Upper lobe of left lung (tissue), 6 donors: ENCODE results near the gene TAS1R2. TPM values are rescaled to one million over a fixed set of nuclear protein-coding genes. Genes with fewer than 3 reads are reported as not detected.

ENCODE experiments used
- ATAC-seq, 2 donors: fragments of 200-7000 bp; cut with Tn5 transposase; one replicate each; pipeline ENCODE4 v1.9.1; 2022; ENCODE audit warnings: mild to moderate bottlenecking in 2 of 2, moderate library complexity in 2 of 2; ENCODE audit not compliant: low FRiP score in 2 of 2
- DNase-seq, 2 donors: peaks; one replicate each; pipeline ENCODE4 v3.0.0-alpha.2; 2019 to 2020
- H3K27ac ChIP-seq, 4 donors: fragments of 200-600 bp; sonication (generic); one replicate each; pipeline ENCODE4 v1.5.1; 2016 to 2019
- H3K27me3 ChIP-seq, 4 donors: fragments of 200-600 bp; sonication (generic); one replicate each; pipeline ENCODE4 v1.5.1; 2017 to 2019
- H3K36me3 ChIP-seq, 4 donors: fragments of 200-600 bp; sonication (generic); one replicate each; pipeline ENCODE4 v1.5.1; 2016 to 2019
- H3K4me1 ChIP-seq, 4 donors: fragments of 200-600 bp; sonication (generic); one replicate each; pipeline ENCODE4 v1.5.1; 2018 to 2019
- H3K4me3 ChIP-seq, 4 donors: fragments of 200-600 bp; sonication (generic); one replicate each; pipeline ENCODE4 v1.5.1; 2017 to 2019; ENCODE audit warnings: mild to moderate bottlenecking in 2 of 4, moderate library complexity in 1 of 4
- H3K9me3 ChIP-seq, 4 donors: fragments of 200-600 bp; sonication (generic); one replicate each; pipeline ENCODE4 v1.5.1; 2018 to 2019
- EP300 ChIP-seq, 4 donors: sonication (generic); formaldehyde crosslinking; IDR thresholded peaks; one replicate each; pipeline ENCODE4 v1.5.1; 2017; ENCODE audit warnings: antibody characterized with exemption in 4 of 4, control low read depth in 2 of 4
- POLR2A ChIP-seq, 4 donors: fragments of 450-650 bp; IDR thresholded peaks; one replicate each; pipeline ENCODE4 v1.5.1; 2016 to 2017; ENCODE audit warnings: antibody characterized with exemption in 4 of 4, mild to moderate bottlenecking in 2 of 4
- POLR2AphosphoS5 ChIP-seq, 2 donors: sonication (generic); formaldehyde crosslinking; IDR thresholded peaks; one replicate each; pipeline ENCODE4 v1.5.1; 2017; ENCODE audit warnings: antibody characterized with exemption in 2 of 2
- WGBS, 2 donors: methylation state at CpG; one replicate each; pipeline ENCODE4 v1.1.5; 2017 to 2018; 5-methylcytosine and 5-hydroxymethylcytosine counted together
- total RNA-seq, 6 donors: library from RNA; depleted of rRNA in 4 of 6; stranded (reverse); fragments of >200 nt in 4 of 6; gene quantifications; one replicate each; pipeline versions ENCODE4 v1.1.0 to v1.2.1, GENCODE V29; 2016 to 2021
- TF ChIP-seq, protein P1 (sequence below), 6 experiments: fragments of 450-650 bp in 4 of 6; fragments of 200-600 bp in 2 of 6; sonication (generic) in 2 of 6; IDR thresholded peaks; one replicate each; pipeline ENCODE4 v1.5.1; 2016 to 2019; ENCODE audit warnings: antibody characterized with exemption in 6 of 6
- donor health status: DM: no; HTN: no; CAD: no; lungs with moderate emphysema.
- donor health status: DM: no; HTN: yes; CAD: no; lungs with severe emphysema.

Gene TAS1R2
- total RNA-seq, 6 donors from 2014 or later: not detected

DNA sequence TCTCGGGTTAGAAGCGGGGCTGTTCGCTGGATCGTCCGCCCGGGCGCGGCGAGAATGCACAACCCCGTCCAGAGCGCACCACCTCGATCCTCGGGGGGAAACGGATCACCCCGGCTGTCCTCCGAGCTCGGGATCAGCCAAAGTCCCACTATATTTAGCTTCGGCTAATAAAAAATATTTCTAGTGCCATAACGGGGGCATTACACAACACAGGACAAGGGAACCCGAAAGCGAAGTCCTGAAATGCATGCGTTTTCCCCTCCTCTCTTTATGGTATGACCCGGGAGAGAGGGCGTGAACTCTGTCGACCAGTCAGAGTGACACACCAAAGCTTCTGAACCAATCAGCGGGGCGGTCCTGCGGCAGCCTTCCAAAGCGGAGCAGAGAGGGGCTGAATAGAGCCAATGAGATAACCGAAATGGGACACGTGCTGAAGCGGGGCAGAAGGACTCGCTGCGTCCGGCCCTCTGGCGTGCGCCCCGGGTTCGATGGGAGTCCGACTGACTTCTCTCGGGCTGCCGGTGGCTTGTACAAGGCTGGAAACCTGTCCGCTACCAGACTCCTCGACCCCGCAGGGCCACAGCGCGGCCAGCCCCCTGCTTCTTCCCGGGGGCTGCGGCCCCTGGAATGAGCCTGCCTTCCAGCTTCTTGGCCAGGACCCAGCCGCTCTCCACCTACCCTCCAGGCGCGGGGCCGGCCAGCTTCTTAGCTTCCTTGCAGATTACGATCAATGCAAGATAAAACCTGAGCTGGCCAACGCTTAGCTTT is 43.2 kb upstream of the TAS1R2 start, which contains the start of gene ALDH4A1:
Gene ALDH4A1, minus strand, starts transcription at position 33 of the 768 bp plus-strand sequence. Its CDS starts 32 bp downstream, at position 1.
- TF ChIP-seq, protein P1, sequence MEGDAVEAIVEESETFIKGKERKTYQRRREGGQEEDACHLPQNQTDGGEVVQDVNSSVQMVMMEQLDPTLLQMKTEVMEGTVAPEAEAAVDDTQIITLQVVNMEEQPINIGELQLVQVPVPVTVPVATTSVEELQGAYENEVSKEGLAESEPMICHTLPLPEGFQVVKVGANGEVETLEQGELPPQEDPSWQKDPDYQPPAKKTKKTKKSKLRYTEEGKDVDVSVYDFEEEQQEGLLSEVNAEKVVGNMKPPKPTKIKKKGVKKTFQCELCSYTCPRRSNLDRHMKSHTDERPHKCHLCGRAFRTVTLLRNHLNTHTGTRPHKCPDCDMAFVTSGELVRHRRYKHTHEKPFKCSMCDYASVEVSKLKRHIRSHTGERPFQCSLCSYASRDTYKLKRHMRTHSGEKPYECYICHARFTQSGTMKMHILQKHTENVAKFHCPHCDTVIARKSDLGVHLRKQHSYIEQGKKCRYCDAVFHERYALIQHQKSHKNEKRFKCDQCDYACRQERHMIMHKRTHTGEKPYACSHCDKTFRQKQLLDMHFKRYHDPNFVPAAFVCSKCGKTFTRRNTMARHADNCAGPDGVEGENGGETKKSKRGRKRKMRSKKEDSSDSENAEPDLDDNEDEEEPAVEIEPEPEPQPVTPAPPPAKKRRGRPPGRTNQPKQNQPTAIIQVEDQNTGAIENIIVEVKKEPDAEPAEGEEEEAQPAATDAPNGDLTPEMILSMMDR (IDR thresholded peaks at IDR 0.05): peak in 1 of 6 experiments; percentile 10
- no peak for TF ChIP-seq EP300 (IDR thresholded peaks at IDR 0.05)
- peak; percentile 27 to 51 for TF ChIP-seq POLR2AphosphoS5 (IDR thresholded peaks at IDR 0.05)
- peak in 3 of 4 donors; percentile 40 to 64 (median 54) for TF ChIP-seq POLR2A (IDR thresholded peaks at IDR 0.05)
- ATAC-seq (peak; percentile 97 to 98), DNase-seq (peak; percentile 95 to 97)
- H3K4me3 ChIP-seq: peak within 1 kb of the TSS; percentile 68 to 95 (median 75)
- peaks cover 24 to 34% (median 32%) of the 10 kb centered on the region in 4 donors for H3K4me1 ChIP-seq
- peak within 1 kb of the TSS; percentile 87 to 90 (median 88) for H3K27ac ChIP-seq
- H3K27me3 ChIP-seq: no peaks in the 10 kb centered on the region
- WGBS, 2 donors: 0 to 1% methylated on average over 15 to 51 of the region's 55 CpGs
- no peaks in the 10 kb centered on the region for H3K9me3 ChIP-seq
- H3K36me3 ChIP-seq: peaks cover 0 to 4% (median 0%) of the 10 kb centered on the region in 4 donors

DNA sequence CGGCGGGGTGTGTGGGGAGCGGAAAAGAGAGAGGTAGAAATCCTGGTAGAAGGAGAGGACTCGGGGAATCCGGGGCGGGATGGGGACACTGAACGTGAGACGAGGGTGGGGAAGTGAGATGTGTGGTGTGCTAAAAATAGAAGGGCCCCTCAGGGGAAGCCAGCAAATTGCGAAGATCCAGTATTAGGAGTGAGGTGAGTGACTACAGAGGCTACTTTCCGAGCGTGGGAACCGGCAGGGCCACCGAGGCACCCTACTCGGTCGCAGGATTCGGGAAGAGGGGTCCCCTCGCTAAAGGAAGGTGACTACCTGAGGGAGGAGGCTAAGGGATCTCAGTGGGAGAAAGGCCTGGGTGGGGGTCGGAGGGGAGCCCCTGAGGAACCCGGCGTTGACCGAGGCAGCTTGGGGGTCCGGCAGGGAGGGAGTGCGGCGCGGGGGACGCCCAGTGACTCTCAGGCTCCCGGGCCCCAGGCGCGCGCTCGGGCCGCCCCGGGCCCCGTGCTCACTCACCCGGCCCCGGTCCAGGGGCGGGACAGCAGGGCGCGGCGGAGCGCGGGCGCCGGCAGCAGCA is 42.6 kb upstream of the TAS1R2 start:
- H3K27ac ChIP-seq: peak overlapping the region; percentile 87 to 90 (median 88)
- WGBS, 2 donors: 1% methylated on average over 18 to 26 of the region's 44 CpGs
- H3K4me1 ChIP-seq: peaks cover 18 to 27% (median 26%) of the 10 kb centered on the region in 4 donors
- peak in 1 of 2 donors; percentile 24 for DNase-seq
- no peaks in the 10 kb centered on the region for H3K9me3 ChIP-seq
- H3K36me3 ChIP-seq: no peaks in the 10 kb centered on the region
- peak overlapping the region; percentile 68 to 95 (median 75) for H3K4me3 ChIP-seq
- peak in 1 of 2 donors; percentile 1 for ATAC-seq
- TF ChIP-seq POLR2A (IDR thresholded peaks at IDR 0.05): no peak
- TF ChIP-seq, protein P1 (IDR thresholded peaks at IDR 0.05): no peak
- no peak for TF ChIP-seq EP300 (IDR thresholded peaks at IDR 0.05)
- TF ChIP-seq POLR2AphosphoS5 (IDR thresholded peaks at IDR 0.05): no peak
- no peaks in the 10 kb centered on the region for H3K27me3 ChIP-seq

DNA sequence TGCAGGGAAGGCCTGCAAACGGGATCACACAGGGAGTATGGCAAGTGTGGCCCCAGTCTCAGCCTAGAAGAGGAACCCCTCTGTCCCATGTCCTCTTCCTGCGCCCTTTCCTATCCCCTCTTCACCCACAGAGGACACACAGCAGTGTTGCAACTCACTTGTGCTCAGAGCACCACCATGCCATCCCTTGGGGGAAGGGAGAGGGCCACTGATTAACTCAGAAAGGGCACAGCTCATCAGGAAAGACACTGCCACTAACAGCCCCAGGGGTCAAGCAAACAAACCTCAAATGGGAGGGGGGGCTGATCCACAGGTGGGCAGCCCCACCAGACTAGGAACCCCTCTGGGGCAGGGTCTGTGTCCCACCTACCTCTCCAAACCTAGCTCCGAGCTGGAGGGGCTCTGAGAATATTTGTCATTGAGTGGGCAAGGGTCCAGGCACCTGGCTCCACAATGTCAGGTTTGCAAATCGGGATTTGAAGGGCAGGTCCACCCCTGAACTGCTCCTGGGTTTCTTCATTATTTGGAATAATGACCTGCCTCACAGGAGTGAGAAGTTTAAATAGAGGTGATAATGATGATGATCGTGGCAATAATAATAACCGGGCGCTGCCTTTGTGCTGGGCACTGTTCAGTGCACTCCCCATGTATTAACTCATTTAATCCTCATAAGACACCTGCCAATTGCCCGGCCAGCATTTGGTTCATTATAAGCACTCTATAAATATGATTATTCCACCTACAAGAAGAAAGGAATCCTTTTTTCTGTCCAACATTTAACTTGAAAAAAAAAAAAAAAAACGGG is 41.9 kb upstream of the TAS1R2 start:
- WGBS, 2 donors: 45 to 58% methylated on average over 9 of the region's 9 CpGs
- ATAC-seq (no peak), DNase-seq (no peak)
- H3K27ac ChIP-seq: no peak overlapping the region
- H3K36me3 ChIP-seq: no peaks in the 10 kb centered on the region
- peak overlapping the region in 3 of 4 donors; percentile 74 to 95 (median 76) for H3K4me3 ChIP-seq
- no peaks in the 10 kb centered on the region for H3K9me3 ChIP-seq
- no peaks in the 10 kb centered on the region for H3K27me3 ChIP-seq
- no peak for TF ChIP-seq POLR2AphosphoS5 (IDR thresholded peaks at IDR 0.05)
- TF ChIP-seq EP300 (IDR thresholded peaks at IDR 0.05): no peak
- TF ChIP-seq, protein P1 (IDR thresholded peaks at IDR 0.05): no peak
- no peak for TF ChIP-seq POLR2A (IDR thresholded peaks at IDR 0.05)
- peaks cover 16 to 22% (median 20%) of the 10 kb centered on the region in 4 donors for H3K4me1 ChIP-seq

DNA sequence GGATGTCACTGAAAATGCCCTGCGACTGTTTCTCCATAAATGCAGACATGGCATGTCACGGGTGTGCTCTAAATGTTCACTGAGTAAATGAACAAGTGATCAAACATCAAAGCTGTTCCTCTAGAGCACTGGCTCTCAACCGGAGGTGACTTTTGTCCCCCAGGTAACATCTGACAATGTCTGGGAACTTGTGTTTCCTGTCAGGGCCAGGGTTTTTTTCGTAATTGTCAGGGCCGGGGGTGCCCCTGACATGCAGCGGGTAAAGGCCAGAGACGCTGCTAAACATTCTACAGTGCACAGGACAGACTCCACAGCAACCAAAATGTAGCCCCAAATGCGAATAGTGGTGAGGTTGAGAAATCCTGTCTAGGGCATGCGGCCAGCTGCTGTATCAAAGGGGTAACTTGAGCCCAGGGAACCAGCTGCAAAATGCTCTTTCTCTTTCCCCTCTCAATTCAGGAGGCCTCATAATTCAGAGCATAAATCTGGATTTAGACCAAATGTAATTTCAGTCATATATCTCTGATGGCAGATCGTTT is 40.9 kb upstream of the TAS1R2 start:
- no peaks in the 10 kb centered on the region for H3K9me3 ChIP-seq
- DNase-seq (no peak), ATAC-seq (no peak)
- H3K4me1 ChIP-seq: peaks cover 16 to 22% (median 20%) of the 10 kb centered on the region in 4 donors
- H3K27me3 ChIP-seq: no peaks in the 10 kb centered on the region
- H3K36me3 ChIP-seq: no peaks in the 10 kb centered on the region
- TF ChIP-seq POLR2AphosphoS5 (IDR thresholded peaks at IDR 0.05) (no peak), POLR2A (IDR thresholded peaks at IDR 0.05) (no peak)
- H3K27ac ChIP-seq: no peak overlapping the region
- 69 to 71% methylated on average over 6 to 10 of the region's 10 CpGs for WGBS, 2 donors
- H3K4me3 ChIP-seq: no peak overlapping the region
